Measurements from ENCODE around the gene CLIC1.

Gene CLIC1

GRCh38 chr6:31761343-31761742, 25.0 kb upstream of the CLIC1 start:
- Mint-ChIP-seq H3K4me3 (no peak overlapping the region), H3K9me3 (no peaks in the 10 kb centered on the region), H3K4me1 (ENCODE audit: low read depth) (peaks cover 1% of the 10 kb centered on the region), H3K36me3 (ENCODE audit: low read depth) (peaks cover 67% of the 10 kb centered on the region), H3K27me3 (no peaks in the 10 kb centered on the region), H3K27ac (no peak overlapping the region)
- DNase-seq: no peak

GRCh38 chr6:31760790-31761189, 24.5 kb upstream of the CLIC1 start:
- DNase-seq: no peak
- peaks cover 1% of the 10 kb centered on the region for H3K4me1 Mint-ChIP-seq (ENCODE audit: low read depth)
- H3K4me3 Mint-ChIP-seq: no peak overlapping the region
- no peaks in the 10 kb centered on the region for H3K9me3 Mint-ChIP-seq
- H3K27me3 Mint-ChIP-seq: no peaks in the 10 kb centered on the region
- H3K27ac Mint-ChIP-seq: no peak overlapping the region
- H3K36me3 Mint-ChIP-seq (ENCODE audit: low read depth): peaks cover 67% of the 10 kb centered on the region

DNA sequence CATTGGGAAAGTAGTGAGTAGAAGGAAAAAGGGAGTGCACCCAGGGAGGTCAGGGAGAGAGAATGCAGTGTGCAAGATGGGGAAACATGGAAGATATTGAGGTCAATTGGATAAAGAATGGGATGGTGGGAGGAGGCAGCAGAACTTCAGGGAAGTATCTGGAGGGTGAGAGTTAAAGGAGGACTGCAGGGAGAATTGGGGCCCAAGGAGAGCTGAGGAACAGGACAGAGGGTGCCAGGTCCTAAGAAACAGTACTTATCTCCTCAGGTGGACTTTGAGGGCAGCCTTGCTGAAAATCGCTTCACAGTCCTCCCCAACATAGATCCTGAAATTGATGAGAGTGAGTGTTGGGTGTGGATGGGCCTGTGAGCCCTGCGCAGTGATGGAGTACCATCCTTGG, 22.0 kb upstream of the CLIC1 start:
- Mint-ChIP-seq H3K4me1 (ENCODE audit: low read depth) (peaks cover 1% of the 10 kb centered on the region), H3K4me3 (no peak overlapping the region), H3K27me3 (no peaks in the 10 kb centered on the region), H3K9me3 (no peaks in the 10 kb centered on the region), H3K36me3 (ENCODE audit: low read depth) (peaks cover 55% of the 10 kb centered on the region), H3K27ac (no peak overlapping the region)
- DNase-seq: no peak

DNA sequence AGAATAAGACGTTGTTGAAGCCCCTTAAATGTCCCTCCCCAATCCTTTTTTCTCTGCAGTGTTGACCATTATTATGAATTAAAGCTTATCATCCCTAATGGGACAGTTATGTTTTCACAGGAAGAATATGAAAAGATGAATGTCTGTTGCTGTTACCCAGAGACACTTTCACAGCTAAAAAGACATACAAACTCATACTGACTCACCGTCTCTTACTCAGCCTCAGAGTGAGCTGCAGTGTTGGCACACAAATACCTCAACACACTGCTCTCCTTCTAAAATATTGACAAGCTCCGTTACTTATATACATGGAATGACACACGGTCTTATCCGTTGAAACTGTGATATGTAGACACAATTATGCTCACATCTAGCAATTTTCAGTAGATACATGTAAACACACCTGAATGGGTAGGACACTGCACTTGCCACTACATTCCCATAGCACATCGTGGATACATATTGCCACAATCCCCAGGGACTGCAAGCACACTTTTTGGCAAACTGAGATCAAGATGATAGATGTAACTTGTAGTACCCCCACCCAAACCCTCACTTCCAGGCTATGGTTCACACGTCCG, 16.5 kb upstream of the CLIC1 start:
- no peaks in the 10 kb centered on the region for H3K27me3 Mint-ChIP-seq
- peaks cover 1% of the 10 kb centered on the region for H3K4me1 Mint-ChIP-seq (ENCODE audit: low read depth)
- DNase-seq: no peak

GRCh38 chr6:31750411-31751022, 14.2 kb upstream of the CLIC1 start:
- H3K4me3 Mint-ChIP-seq: no peak overlapping the region
- H3K27ac Mint-ChIP-seq: no peak overlapping the region
- peaks cover 53% of the 10 kb centered on the region for H3K36me3 Mint-ChIP-seq (ENCODE audit: low read depth)
- H3K4me1 Mint-ChIP-seq (ENCODE audit: low read depth): peaks cover 1% of the 10 kb centered on the region
- H3K9me3 Mint-ChIP-seq: no peaks in the 10 kb centered on the region
- DNase-seq: no peak
- no peaks in the 10 kb centered on the region for H3K27me3 Mint-ChIP-seq

More for the DNA sequence above, 16.5 kb upstream of the CLIC1 start:
- Mint-ChIP-seq H3K4me3 (no peak overlapping the region), H3K36me3 (ENCODE audit: low read depth) (peaks cover 33% of the 10 kb centered on the region), H3K27ac (no peak overlapping the region), H3K9me3 (no peaks in the 10 kb centered on the region)

GRCh38 chr6:31749301-31750036, 13.1 kb upstream of the CLIC1 start:
- Mint-ChIP-seq H3K27ac (no peak overlapping the region), H3K27me3 (no peaks in the 10 kb centered on the region), H3K4me3 (no peak overlapping the region), H3K9me3 (no peaks in the 10 kb centered on the region), H3K4me1 (ENCODE audit: low read depth) (peaks cover 1% of the 10 kb centered on the region), H3K36me3 (ENCODE audit: low read depth) (peaks cover 61% of the 10 kb centered on the region)
- no peak for DNase-seq

- no peak for DNase-seq
- Mint-ChIP-seq H3K4me1 (ENCODE audit: low read depth) (peaks cover 22% of the 10 kb centered on the region), H3K9me3 (no peaks in the 10 kb centered on the region), H3K36me3 (ENCODE audit: low read depth) (peaks cover 86% of the 10 kb centered on the region), H3K4me3 (no peak overlapping the region), H3K27ac (no peak overlapping the region), H3K27me3 (no peaks in the 10 kb centered on the region)
These were observed 8.1 kb upstream of the CLIC1 start for GRCh38 chr6:31744422-31744821.

DNA sequence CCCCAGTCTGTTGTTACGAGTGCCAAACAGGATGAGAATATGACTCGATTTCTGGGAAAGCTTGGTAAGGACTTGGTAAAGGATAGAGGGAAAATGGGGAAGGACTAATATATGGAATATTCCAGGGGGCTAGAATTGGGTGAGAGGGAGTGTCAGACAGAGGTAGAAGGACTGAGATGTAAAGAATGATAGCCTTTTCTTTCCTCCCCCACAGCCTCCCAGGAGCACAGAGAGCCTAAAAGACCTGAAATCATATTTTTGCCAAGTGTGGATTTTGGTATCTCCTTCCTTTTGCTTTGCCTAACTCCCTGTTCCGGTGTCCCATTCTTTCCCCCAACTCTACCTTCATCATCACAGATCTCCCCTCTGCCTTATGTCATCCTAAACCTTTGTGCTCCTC, 6.6 kb upstream of the CLIC1 start:
- H3K27ac Mint-ChIP-seq: peak overlapping the region; percentile 35
- no peak overlapping the region for H3K4me3 Mint-ChIP-seq

DNA sequence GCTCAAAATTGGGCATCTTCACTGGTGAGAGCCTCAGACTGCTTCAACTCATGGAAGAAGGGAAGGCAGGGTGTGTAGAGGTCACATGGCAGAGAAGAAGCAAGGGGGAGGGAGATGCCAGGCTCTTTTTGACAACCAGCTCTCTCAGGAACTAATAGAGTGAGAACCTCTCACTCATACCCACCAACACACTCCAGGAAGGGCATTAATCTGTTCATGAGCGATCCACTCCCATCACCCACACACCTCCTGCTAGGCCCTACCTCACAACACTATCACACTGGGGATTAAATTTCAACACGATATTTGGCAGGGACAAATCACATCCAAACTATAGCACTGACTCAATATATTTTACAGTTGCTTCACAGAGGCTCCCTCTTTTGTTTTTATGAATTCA, 5.5 kb upstream of the CLIC1 start:
- H3K36me3 Mint-ChIP-seq (ENCODE audit: low read depth): peaks cover 65% of the 10 kb centered on the region
- no peak for DNase-seq
- H3K9me3 Mint-ChIP-seq: no peaks in the 10 kb centered on the region
- peaks cover 47% of the 10 kb centered on the region for H3K4me1 Mint-ChIP-seq (ENCODE audit: low read depth)
- H3K27ac Mint-ChIP-seq: peak overlapping the region; percentile 50
- H3K4me3 Mint-ChIP-seq: peak overlapping the region; percentile 95
- H3K27me3 Mint-ChIP-seq: no peaks in the 10 kb centered on the region

More for the DNA sequence above, 6.6 kb upstream of the CLIC1 start:
- no peak for DNase-seq
- H3K27me3 Mint-ChIP-seq: no peaks in the 10 kb centered on the region
- peaks cover 36% of the 10 kb centered on the region for H3K4me1 Mint-ChIP-seq (ENCODE audit: low read depth)
- H3K36me3 Mint-ChIP-seq (ENCODE audit: low read depth): peaks cover 76% of the 10 kb centered on the region
- H3K9me3 Mint-ChIP-seq: no peaks in the 10 kb centered on the region

GRCh38 chr6:31740397-31741223, 4.3 kb upstream of the CLIC1 start:
- H3K36me3 Mint-ChIP-seq (ENCODE audit: low read depth): peaks cover 63% of the 10 kb centered on the region
- H3K27ac Mint-ChIP-seq: peak overlapping the region; percentile 96
- H3K4me1 Mint-ChIP-seq (ENCODE audit: low read depth): peaks cover 52% of the 10 kb centered on the region
- DNase-seq: no peak
- peak overlapping the region; percentile 95 for H3K4me3 Mint-ChIP-seq
- H3K9me3 Mint-ChIP-seq: no peaks in the 10 kb centered on the region
- no peaks in the 10 kb centered on the region for H3K27me3 Mint-ChIP-seq

DNA sequence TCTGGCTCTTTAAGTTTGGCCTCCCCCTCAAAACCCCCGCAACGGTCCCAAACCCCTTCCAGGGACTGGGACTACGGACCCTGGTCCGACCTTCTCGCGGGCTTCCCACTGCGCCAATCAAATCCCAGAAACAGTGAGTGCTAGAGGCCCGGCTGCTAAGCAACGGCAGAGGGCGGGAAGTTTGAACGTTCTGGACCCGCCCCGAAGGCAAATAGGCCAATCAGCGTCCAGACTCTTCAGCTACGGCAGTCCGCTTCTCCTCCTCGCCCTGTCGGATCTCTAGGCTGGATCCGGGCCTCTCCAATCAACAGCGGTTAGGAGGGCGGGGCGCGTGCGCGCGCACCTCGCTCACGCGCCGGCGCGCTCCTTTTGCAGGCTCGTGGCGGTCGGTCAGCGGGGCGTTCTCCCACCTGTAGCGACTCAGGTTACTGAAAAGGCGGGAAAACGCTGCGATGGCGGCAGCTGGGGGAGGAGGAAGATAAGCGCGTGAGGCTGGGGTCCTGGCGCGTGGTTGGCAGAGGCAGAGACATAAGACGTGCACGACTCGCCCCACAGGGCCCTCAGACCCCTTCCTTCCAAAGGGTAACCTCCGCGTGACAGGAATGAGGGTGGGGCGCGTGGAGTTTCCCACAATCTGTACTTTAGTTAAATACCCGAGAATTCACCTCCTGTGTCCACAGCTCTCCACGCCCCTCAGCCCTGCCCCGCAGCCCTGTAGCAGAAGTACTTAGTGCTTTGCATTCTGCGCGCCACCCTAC, 3.5 kb upstream of the CLIC1 start, which contains the start of gene MSH5:
TSS of gene MSH5 (plus strand) at position 367 of the 758 bp plus-strand sequence. CDS start 462 bp downstream, outside the sequence.
- Mint-ChIP-seq H3K27ac (peak within 1 kb of the TSS; percentile 96), H3K4me3 (peak within 1 kb of the TSS; percentile 98), H3K4me1 (ENCODE audit: low read depth) (peaks cover 52% of the 10 kb centered on the region), H3K9me3 (no peaks in the 10 kb centered on the region), H3K36me3 (ENCODE audit: low read depth) (peaks cover 64% of the 10 kb centered on the region), H3K27me3 (no peaks in the 10 kb centered on the region)
- peak; percentile 96 for DNase-seq

- peak; percentile 54 for DNase-seq
- Mint-ChIP-seq H3K27me3 (no peaks in the 10 kb centered on the region), H3K27ac (peak overlapping the region; percentile 96), H3K9me3 (no peaks in the 10 kb centered on the region), H3K4me1 (ENCODE audit: low read depth) (peaks cover 65% of the 10 kb centered on the region), H3K36me3 (ENCODE audit: low read depth) (peaks cover 66% of the 10 kb centered on the region), H3K4me3 (peak overlapping the region; percentile 98)
These were observed 2.0 kb upstream of the CLIC1 start for GRCh38 chr6:31737991-31738979.

All from activated T-cell treated with anti-CD3 and anti-CD28 coated beads, Interleukin-2, amount 50 U/mL, for 24 hours (primary cell).